IPS-15b (cell line): Measurements from ENCODE around the gene UBE2Q1.

Source experiments
- H3K27me3 ChIP-seq: one replicate; pipeline ENCODE4 v1.6.1; 2013; ENCODE audit warnings: low read length; ENCODE audit not compliant: control insufficient read depth, insufficient read depth
- H3K36me3 ChIP-seq: one replicate; pipeline ENCODE4 v1.6.1; 2013; ENCODE audit warnings: low read length; ENCODE audit not compliant: control insufficient read depth, insufficient read depth
- H3K4me1 ChIP-seq: one replicate; pipeline ENCODE4 v1.6.1; 2013; ENCODE audit warnings: mild to moderate bottlenecking, low read length; ENCODE audit not compliant: control insufficient read depth, insufficient read depth
- H3K4me3 ChIP-seq: one replicate; pipeline ENCODE4 v1.5.1; 2013; ENCODE audit warnings: low read depth, low read length
- H3K9ac ChIP-seq: one replicate; pipeline ENCODE4 v1.6.1; 2013; ENCODE audit warnings: low read depth, mild to moderate bottlenecking, low read length
- H3K9me3 ChIP-seq: one replicate; pipeline ENCODE4 v1.6.1; 2013; ENCODE audit warnings: mild to moderate bottlenecking, low read length; ENCODE audit not compliant: control insufficient read depth, insufficient read depth

Gene UBE2Q1

DNA sequence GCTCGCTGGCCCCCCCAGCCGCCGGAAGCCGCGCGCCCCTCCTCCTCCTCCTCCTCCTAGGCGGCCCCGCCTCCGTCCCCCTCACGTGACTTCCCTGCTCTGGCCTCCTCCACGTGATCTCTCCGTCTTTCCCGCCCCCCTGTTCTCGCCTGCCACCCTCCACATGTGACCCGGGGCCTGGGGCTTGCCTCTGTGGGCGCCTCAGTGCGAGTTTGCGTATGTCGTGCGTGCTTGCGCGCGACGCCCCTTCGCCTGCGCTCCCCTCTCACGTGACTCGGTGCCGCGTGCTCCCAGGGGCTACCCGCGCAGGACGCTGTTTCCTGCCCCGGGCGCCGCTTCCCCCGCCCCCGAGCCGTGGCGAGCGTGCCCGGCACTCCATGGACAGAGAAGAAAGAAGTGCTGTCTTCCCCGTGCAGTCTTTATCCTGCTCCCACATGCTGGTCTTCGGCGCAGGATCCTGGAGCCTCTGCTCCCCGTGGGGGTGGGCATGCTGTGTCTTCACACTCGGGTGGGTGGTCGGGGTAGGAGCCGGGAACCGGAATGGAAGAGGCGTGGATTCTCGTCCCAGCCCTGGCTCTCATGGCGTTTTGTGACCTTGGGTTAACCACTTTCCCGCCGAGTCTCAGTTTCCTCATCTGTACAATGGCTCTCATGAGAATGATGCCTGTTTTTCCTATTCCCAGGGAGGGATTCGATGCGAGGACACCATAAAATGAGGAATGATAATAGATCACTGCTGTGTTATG, 431 bp upstream of the UBE2Q1 start:
- peak overlapping the region; percentile 29 for H3K9ac ChIP-seq
- H3K4me1 ChIP-seq, result peaks cover 13% of the 10 kb centered on the region
- no peaks in the 10 kb centered on the region for H3K9me3 ChIP-seq
- H3K4me3 ChIP-seq, result peak overlapping the region; percentile 52
- H3K36me3 ChIP-seq, result peaks cover 13% of the 10 kb centered on the region
- no peaks in the 10 kb centered on the region for H3K27me3 ChIP-seq

DNA sequence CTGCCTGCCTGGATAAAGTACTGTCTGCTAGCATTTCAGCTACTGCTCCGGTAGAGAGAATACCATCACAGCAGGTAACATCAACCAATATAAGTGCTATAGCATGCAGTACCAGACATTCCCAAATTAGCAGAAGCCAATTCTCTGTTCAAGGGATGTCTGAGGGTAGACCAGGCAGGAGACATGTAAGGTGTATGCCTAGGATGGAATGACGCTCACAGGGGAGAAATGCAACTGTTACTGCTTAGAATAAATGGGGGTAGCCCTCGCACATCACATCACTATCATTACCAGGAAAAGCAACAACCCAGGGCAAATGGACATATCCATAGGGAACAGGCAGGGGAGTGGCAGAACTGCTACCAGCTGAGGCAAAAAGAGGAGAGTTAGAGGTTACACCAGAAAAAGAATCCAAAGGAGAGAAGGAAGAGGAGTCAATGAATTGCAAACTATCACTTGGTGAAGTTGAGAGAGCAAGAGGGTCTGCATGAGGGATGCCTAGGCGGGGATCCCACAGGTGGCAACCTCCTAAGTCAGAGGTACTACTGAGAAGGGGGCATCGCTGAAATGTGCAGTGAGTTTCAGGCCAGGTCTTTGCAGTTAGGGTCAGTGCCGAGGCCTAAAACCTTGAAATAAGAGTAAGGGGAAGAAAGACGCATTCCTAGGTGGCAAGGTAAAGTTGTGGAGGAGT, 1.1 kb downstream of the UBE2Q1 start:
- Histone ChIP-seq H3K9me3 (no peaks in the 10 kb centered on the region), H3K4me3 (peak overlapping the region; percentile 87), H3K36me3 (peaks cover 26% of the 10 kb centered on the region), H3K27me3 (no peaks in the 10 kb centered on the region), H3K9ac (peak overlapping the region; percentile 70), H3K4me1 (peaks cover 13% of the 10 kb centered on the region)

DNA sequence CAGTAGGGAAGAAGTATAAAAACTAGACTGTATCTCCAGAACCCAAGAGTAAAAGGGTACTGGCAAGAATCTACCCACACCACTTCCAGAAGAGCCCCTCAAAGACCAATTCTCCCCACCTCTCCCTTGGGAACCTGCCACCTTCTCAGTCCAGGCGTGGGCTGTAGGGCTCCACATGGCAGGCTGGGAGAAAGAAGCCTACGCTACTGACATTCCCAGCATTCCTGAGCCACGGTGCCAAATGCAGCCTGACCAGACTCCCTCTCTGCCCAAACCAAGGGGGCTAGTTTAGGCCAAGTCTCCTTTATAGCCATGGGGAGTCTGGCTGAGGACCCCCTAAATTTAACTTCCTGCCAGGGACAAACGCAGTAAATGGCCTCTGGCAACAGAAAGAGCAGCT, 2.0 kb downstream of the UBE2Q1 start:
- H3K4me1 ChIP-seq, result peaks cover 13% of the 10 kb centered on the region
- H3K9me3 ChIP-seq, result no peaks in the 10 kb centered on the region
- peaks cover 36% of the 10 kb centered on the region for H3K36me3 ChIP-seq
- H3K27me3 ChIP-seq, result no peaks in the 10 kb centered on the region
- H3K9ac ChIP-seq, result no peak overlapping the region
- peak overlapping the region; percentile 87 for H3K4me3 ChIP-seq

DNA sequence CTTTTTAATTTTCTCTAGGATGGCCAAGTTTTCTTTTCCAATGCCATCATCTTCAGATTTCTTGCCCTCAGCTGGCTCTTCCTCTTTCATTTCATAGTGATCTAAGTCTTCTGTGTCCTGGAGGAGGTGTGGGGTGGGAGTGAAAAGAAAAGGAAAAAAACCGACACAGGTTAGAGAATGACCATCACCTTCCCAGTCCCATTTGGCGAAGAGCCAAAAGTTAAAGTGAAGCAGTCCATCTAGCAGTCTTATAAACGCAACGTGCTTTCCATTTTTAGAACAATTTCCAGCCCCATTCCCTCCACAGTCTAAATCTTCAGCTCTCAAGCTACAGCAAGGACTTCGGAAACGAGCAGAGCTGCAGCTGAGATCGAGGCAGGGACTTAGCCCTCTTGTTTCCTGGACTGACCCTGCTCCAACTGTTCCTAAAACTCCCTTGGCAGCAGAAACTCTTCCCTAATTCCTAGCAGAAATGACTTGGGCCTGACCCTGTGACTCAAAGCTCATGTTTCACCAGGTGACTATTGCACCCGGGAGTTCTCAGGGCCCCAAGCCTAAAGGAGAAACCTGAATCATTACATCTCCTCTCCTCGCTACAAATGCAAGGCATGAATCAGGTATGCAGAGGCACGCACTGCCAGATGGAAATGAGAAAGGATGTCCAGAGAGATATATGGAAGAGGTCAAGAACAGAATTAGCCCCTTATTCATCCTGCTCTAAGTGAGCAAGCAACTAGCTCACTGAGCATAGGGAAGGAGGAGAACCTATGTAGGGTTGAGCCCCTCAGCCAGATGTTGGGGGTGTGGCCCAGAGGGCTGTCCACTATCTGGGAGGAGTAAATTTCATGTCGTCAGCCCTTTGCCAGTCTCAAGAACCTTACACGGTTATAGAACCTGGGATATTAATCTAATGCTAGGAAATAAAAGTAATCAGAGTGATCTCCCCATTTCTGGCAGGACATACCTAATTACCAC, 5.1 kb downstream of the UBE2Q1 start:
- Histone ChIP-seq H3K4me1 (peaks cover 13% of the 10 kb centered on the region), H3K36me3 (peaks cover 61% of the 10 kb centered on the region), H3K27me3 (no peaks in the 10 kb centered on the region), H3K9me3 (no peaks in the 10 kb centered on the region), H3K4me3 (no peak overlapping the region), H3K9ac (no peak overlapping the region)

DNA sequence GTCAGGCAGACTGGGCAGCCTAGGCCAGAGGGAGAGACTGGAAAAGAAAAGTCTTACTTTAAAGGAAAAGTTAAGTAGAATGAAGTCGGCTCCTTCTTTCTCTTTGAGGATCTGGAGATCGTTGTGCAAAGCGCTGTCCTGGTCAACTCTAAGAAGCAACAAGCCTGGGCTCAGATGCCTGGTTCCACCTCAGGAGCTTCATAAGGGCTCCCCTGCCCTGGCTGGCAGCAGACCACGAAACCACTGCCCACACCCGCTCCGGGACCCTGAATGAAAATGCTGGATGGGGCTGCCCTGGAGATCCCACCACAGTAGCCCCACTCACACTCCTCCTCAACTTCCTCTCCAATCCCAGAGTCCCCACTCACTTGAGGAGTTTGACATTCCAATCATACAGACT, 6.4 kb downstream of the UBE2Q1 start:
- Histone ChIP-seq H3K4me3 (no peak overlapping the region), H3K36me3 (peaks cover 61% of the 10 kb centered on the region), H3K4me1 (peaks cover 10% of the 10 kb centered on the region), H3K9ac (no peak overlapping the region), H3K27me3 (no peaks in the 10 kb centered on the region), H3K9me3 (no peaks in the 10 kb centered on the region)

DNA sequence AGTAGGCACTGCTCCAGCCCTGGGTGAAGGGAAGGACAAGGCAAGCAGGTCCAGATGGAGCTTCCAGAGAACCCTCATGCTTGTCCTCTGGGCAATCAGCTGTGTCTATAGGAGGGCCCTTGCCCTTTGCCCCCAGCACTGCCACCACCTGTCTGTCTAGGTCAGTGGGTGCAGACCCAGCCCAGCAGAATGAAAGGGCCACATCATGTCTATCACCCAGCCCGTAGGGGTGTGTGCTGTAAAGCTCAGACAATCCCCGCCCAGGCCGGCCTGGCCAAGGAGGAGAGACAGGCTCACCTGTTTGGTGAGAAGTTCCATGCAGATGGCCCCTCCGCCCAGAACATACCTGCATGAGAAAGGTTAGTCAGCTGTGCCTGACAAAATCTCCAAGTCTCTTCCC, 7.0 kb downstream of the UBE2Q1 start:
- Histone ChIP-seq H3K36me3 (peaks cover 61% of the 10 kb centered on the region), H3K9me3 (no peaks in the 10 kb centered on the region), H3K9ac (no peak overlapping the region), H3K27me3 (no peaks in the 10 kb centered on the region), H3K4me1 (peaks cover 4% of the 10 kb centered on the region), H3K4me3 (no peak overlapping the region)

DNA sequence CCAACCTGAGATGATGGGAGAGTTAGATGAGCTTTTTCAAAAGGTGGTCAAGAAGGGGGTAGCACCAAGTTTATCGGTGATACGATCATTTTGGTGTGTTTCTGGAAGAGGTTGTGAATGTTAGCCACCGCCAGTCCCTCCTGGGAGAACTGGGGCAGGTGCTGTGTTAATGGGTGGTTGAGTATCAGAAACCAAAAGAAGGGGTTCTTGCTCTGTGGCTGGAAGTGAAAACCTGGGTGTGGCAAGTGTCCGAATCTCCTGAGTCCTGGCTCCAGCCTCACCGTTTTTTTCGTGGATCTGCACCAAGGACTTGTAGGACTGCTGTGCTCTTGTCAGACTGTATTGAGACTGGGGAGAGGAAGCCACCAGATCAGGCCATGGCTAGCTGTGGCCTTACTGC, 7.8 kb downstream of the UBE2Q1 start:
- H3K9ac ChIP-seq, result no peak overlapping the region
- H3K4me1 ChIP-seq, result no peaks in the 10 kb centered on the region
- H3K27me3 ChIP-seq, result no peaks in the 10 kb centered on the region
- no peak overlapping the region for H3K4me3 ChIP-seq
- H3K36me3 ChIP-seq, result peaks cover 61% of the 10 kb centered on the region
- no peaks in the 10 kb centered on the region for H3K9me3 ChIP-seq

DNA sequence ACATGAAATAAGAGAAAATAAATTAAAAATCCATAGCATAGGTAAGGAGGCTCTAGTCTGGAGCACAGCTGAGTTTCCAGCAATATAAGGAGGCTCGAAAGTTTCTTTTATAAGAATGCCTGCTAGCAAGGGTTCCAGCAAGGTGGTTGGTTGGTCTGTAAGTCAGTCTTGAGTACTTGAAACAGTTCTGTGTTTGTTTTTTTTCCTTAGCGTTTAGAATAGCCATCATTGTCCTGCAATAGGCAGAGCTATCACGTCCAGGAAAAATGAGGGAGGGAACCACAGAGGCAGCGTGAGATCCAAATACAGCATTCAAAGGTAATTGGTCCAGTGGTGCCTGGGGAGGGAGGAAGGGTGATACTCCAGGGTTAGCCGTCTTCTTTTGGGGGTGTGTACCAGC, 8.4 kb downstream of the UBE2Q1 start:
- Histone ChIP-seq H3K4me3 (no peak overlapping the region), H3K9me3 (no peaks in the 10 kb centered on the region), H3K4me1 (no peaks in the 10 kb centered on the region), H3K36me3 (peaks cover 57% of the 10 kb centered on the region), H3K27me3 (no peaks in the 10 kb centered on the region), H3K9ac (no peak overlapping the region)

DNA sequence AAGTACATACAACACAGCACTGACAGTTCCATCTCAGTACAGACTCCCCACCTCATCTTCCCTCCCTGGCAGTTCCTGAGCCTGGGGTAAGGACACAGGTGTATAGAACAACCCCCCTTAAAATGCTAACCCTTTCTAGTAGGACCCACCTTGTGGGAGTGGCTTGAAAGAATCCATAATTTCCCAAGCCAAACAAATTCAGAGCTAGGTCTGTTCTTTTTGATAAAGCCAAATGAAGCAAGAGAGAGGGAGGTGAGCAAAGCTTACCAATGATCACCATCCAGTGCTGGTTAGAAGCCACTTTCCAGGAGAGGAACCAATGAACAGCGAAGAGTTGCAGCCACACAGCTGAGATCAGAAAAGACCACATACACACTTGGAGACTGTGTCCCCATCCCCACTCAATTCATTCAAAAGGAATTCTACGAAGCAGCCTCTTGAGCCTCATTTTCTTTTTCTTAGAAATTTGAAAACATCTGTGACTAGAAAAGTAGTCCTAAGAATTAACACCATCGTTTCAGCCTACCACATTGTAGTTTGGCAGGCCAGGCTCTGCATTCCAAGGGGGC, 9.2 kb downstream of the UBE2Q1 start:
- H3K9ac ChIP-seq, result no peak overlapping the region

DNA sequence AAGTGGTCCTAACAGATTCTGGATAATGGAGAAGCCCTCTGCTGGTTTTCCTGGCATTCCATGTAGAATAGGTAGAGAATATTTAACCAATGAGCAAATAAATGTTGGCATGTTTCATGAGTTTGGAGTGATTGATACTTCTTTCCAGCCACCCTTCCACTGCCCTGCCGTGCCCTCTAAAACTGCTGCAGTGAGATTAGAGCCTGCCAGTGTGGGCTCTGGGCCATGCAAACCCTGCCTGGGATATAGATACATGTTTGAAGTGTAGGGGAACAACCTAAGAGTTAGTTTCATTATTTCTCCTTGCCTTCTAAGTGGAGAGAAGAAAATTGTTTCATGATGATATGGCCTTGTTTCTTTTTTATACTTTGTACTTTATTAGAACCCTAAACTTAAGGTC, 10.4 kb downstream of the UBE2Q1 start:
- Histone ChIP-seq H3K4me1 (no peaks in the 10 kb centered on the region), H3K36me3 (peaks cover 41% of the 10 kb centered on the region), H3K4me3 (no peak overlapping the region), H3K9me3 (no peaks in the 10 kb centered on the region), H3K27me3 (no peaks in the 10 kb centered on the region), H3K9ac (no peak overlapping the region)

More for the DNA sequence above, 9.2 kb downstream of the UBE2Q1 start:
- no peak overlapping the region for H3K4me3 ChIP-seq
- peaks cover 49% of the 10 kb centered on the region for H3K36me3 ChIP-seq
- no peaks in the 10 kb centered on the region for H3K9me3 ChIP-seq
- no peaks in the 10 kb centered on the region for H3K27me3 ChIP-seq
- H3K4me1 ChIP-seq, result no peaks in the 10 kb centered on the region

DNA sequence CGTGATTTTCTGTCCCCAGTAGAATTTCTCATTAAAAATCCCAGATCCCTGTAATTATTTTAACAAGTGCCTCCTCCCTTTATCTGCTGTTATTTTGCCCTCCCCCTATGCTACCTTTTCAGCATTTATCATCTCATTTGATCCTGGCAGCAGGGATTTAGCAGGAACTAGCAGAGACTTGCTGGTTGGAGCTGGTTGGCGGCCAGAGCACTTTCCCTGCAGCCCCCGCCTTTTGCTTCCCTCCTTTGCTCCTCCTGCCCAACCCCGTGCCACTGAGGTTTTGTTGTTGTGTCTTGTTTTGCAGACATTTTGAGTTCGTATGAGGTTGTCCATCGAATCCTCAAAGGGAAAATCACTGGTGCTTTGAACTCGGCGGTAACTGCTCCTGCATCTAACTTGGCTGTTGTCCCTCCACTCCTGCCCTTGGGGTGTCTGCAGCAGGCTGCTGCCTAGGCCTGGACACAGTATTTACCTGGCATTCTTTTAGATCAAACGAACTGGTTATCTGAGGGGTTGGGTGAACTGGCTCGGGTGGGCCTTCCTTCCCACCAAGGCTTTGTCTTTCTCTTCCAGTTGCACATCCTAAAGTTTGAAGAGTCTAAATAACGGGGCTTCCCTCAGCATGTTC, 11.2 kb downstream of the UBE2Q1 start:
- H3K4me1 ChIP-seq, result no peaks in the 10 kb centered on the region
- H3K9ac ChIP-seq, result peak overlapping the region; percentile 24
- no peak overlapping the region for H3K4me3 ChIP-seq
- no peaks in the 10 kb centered on the region for H3K9me3 ChIP-seq
- peaks cover 33% of the 10 kb centered on the region for H3K36me3 ChIP-seq
- no peaks in the 10 kb centered on the region for H3K27me3 ChIP-seq
